RWPE2 (cell line): ENCODE results near the gene HIF1AN.
A peak's percentile ranks its signal among the peaks of the same experiment; 100 is the strongest.

Experiments used
- ATAC-seq: fragments of 200-7000 bp; cut with Tn5 transposase; 3 replicates; pipeline ENCODE4 v1.9.1; 2021; ENCODE audit warnings: low read depth
- DNase-seq: peaks from one replicate; pipeline ENCODE4 v3.0.0-alpha.2; 2020; ENCODE audit warnings: low spot score
- H3K27ac ChIP-seq: fragments of 450-650 bp; 2 replicates; pipeline ENCODE4 v1.5.1; 2017; ENCODE audit warnings: mild to moderate bottlenecking; ENCODE audit not compliant: poor library complexity, severe bottlenecking
- H3K27me3 ChIP-seq: fragments of 250-450 bp; sonication (Bioruptor Pico); 2 replicates; pipeline ENCODE4 v1.5.1; 2021; ENCODE audit warnings: mild to moderate bottlenecking, moderate library complexity; ENCODE audit not compliant: insufficient read depth, poor library complexity, severe bottlenecking
- H3K36me3 ChIP-seq: fragments of 250-450 bp; sonication (Bioruptor Pico); 2 replicates; pipeline ENCODE4 v1.5.1; 2020; ENCODE audit warnings: low read depth, mild to moderate bottlenecking, moderate library complexity
- H3K4me1 ChIP-seq: fragments of 250-450 bp; sonication (Bioruptor Pico); 2 replicates; pipeline ENCODE4 v1.5.1; 2021; ENCODE audit warnings: mild to moderate bottlenecking, moderate library complexity; ENCODE audit not compliant: insufficient read depth, poor library complexity, severe bottlenecking
- H3K4me3 ChIP-seq: fragments of 250-450 bp; sonication (Bioruptor Pico); 2 replicates; pipeline ENCODE4 v1.5.1; 2021; ENCODE audit warnings: mild to moderate bottlenecking, moderate library complexity; ENCODE audit not compliant: severe bottlenecking
- H3K9me3 ChIP-seq: fragments of 250-450 bp; sonication (Bioruptor Pico); 2 replicates; pipeline ENCODE4 v1.5.1; 2021; ENCODE audit warnings: mild to moderate bottlenecking, moderate library complexity; ENCODE audit not compliant: severe bottlenecking
- TF ChIP-seq, protein P1 (sequence below): fragments of 450-650 bp; IDR thresholded peaks from one replicate; pipeline ENCODE4 v1.5.1; 2017; ENCODE audit warnings: mild to moderate bottlenecking, moderate library complexity; ENCODE audit not compliant: poor library complexity, severe bottlenecking

Gene HIF1AN

DNA sequence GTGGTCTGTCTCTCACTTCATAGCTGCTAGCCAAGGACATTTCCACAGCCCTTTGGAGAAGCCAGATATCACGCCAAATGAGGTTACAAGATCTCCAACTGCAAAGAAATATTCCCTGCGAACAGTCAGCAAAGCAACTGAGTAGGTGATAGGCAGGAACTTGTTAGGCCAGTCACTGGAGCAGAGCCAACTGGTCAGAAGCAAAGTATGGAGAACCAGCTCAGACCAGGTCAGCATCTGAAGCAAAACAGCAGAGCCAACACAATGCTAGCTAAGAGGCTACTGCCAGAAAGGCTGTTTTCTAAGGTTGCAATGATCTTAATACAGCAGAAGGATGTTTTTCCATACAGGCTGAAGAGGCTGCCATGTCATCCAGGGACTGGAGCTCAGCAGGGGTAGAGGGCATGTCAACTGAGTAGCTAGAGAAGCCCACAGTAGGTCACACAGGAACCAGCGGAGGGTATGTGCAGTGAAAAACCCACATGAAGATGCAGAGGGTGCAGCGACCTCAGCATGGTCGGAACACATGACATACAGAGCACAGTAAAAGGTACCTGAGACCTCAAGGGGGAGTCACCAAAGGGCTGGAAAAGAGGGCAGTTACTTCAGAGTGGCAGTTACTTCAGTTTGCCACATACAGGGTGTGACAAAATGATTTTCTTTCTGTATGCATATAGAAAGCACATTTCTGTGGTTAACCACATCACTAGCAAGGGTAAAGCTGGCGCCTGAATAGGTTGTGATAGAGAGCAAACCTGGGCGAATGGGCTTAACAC, 25.0 kb upstream of the HIF1AN start:
- Histone ChIP-seq H3K36me3 (no peaks in the 10 kb centered on the region), H3K27me3 (no peaks in the 10 kb centered on the region), H3K4me1 (no peaks in the 10 kb centered on the region), H3K27ac (no peak overlapping the region), H3K4me3 (no peak overlapping the region), H3K9me3 (no peaks in the 10 kb centered on the region)
- ATAC-seq (no peak), DNase-seq (no peak)
- TF ChIP-seq, protein P1, sequence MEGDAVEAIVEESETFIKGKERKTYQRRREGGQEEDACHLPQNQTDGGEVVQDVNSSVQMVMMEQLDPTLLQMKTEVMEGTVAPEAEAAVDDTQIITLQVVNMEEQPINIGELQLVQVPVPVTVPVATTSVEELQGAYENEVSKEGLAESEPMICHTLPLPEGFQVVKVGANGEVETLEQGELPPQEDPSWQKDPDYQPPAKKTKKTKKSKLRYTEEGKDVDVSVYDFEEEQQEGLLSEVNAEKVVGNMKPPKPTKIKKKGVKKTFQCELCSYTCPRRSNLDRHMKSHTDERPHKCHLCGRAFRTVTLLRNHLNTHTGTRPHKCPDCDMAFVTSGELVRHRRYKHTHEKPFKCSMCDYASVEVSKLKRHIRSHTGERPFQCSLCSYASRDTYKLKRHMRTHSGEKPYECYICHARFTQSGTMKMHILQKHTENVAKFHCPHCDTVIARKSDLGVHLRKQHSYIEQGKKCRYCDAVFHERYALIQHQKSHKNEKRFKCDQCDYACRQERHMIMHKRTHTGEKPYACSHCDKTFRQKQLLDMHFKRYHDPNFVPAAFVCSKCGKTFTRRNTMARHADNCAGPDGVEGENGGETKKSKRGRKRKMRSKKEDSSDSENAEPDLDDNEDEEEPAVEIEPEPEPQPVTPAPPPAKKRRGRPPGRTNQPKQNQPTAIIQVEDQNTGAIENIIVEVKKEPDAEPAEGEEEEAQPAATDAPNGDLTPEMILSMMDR: no peak

DNA sequence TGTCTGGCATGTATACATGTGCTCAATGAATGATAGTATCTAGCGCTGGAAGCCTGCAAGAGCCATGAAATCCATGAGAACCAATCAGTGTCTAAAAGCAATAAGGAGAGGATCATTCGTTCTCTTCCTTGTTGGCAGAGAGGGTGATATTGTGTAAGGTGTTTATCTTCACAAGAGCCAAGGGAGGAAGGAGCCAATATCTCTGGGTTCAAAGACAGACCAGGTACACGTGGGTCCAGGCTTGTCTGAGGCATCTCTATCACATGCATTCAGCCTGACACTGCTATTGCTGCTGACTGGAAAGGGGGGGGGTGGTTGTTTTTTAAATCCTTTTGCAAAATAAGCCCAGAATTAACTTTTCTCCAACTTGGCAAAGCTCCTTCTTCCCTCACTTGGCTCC, 20.1 kb upstream of the HIF1AN start:
- no peak for DNase-seq
- Histone ChIP-seq H3K27me3 (no peaks in the 10 kb centered on the region), H3K4me1 (no peaks in the 10 kb centered on the region), H3K9me3 (no peaks in the 10 kb centered on the region), H3K36me3 (no peaks in the 10 kb centered on the region), H3K27ac (no peak overlapping the region), H3K4me3 (no peak overlapping the region)
- TF ChIP-seq, protein P1: no peak
- no peak for ATAC-seq

DNA sequence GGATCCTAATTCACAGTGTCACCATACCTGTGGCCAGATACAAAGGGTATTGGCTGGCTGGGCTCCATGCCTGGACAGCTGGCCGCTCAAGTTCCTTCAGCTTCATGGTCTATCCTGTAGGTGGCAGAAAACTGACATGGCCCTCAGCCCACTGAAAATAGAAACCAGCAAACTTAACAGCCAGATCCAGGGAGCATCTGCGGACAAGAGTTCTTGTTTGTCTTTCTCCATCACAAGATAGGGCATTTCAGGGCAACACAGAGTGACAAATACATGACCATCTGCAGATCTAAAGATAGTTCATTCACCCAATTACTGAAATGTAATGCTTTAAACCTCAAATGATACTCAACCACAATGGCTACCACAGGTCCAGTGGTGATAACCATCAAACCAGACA, 18.9 kb upstream of the HIF1AN start:
- H3K36me3 ChIP-seq: no peaks in the 10 kb centered on the region
- no peak for DNase-seq
- no peak for ATAC-seq
- no peaks in the 10 kb centered on the region for H3K9me3 ChIP-seq
- no peak overlapping the region for H3K27ac ChIP-seq
- TF ChIP-seq, protein P1: no peak
- peaks cover 4% of the 10 kb centered on the region for H3K4me1 ChIP-seq
- no peaks in the 10 kb centered on the region for H3K27me3 ChIP-seq
- no peak overlapping the region for H3K4me3 ChIP-seq

DNA sequence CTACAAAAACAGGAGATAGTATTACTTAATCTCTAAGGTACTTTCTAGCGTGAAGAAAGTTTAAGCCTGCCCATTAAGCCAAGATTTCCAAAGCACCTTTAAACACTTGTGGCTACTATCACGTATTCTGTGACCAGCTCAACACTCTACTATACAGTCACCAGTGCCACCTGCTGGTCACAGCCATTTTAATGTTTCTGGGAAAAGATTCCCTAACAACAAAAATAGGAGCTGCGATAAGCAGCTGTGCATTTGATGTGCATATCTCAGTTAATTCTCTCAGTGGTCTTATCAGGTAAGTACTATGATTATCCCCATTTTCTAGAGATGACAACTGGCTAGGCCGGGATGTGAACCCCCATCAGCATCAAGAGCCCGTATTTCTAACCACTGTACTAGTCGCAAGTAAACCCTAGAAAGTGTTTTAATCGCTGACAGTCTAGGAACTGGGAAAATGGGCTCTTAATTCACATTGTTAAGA, 16.9 kb upstream of the HIF1AN start:
- ATAC-seq (peak; percentile 47), DNase-seq (no peak)
- Histone ChIP-seq H3K4me3 (no peak overlapping the region), H3K36me3 (peaks cover 5% of the 10 kb centered on the region; the same call in 1 of the 2 replicates), H3K9me3 (no peaks in the 10 kb centered on the region), H3K27me3 (no peaks in the 10 kb centered on the region), H3K4me1 (peaks cover 9% of the 10 kb centered on the region), H3K27ac (no peak overlapping the region)
- TF ChIP-seq, protein P1: peak; percentile 88
